ENCODE results near the gene PGBD1. TPM values are rescaled to one million over a fixed set of nuclear protein-coding genes. Genes with fewer than 3 reads are reported as not detected.
"Not testable (repeated sequence)": the region's sequence is repeated elsewhere in the genome, so short reads cannot be mapped to it uniquely, and the experiment has no call there.

PGBD1 gene
- total RNA-seq, 1 donor from 2014 or later: 7.6 TPM

DNA sequence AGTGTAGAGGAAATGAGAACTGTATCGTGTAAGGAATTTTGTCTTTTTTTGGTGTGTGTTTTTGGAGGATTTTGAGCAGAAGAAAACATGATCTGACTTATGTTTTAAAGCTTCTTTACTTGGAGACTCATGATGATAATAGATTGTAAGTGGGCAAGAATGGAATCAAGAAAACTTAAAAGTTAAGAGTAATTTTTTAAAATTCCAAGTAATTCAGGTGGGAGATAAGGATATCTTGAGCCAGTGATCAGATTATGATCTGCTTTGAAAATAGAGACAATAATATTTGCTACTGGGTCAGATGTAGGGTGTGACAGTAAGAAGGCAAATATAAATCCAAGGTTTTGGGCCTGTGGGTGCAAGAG, 13.7 kb upstream of the PGBD1 start:
- DNase-seq (ENCODE audit: low read depth): no peak

DNA sequence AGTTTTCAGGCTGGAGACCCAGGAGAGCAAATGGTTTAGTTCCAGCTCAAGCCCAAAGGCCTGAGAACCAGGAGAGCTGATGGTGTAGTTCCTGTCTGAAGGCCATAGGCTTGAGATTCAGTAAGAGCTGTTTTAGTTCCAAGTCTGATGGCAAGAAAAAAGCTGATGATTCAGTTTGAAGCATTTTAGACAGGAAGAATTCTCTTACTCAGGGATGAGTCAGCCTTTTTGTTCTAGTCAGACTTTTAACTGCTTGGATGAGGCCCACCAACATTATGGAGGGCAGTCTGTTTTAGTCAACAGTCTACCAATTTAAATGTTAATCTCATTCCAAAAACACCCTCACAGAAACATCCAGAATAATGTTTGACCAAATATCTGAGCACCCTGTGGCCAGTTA, 11.9 kb upstream of the PGBD1 start:
- DNase-seq (ENCODE audit: low read depth): peak; percentile 92

DNA sequence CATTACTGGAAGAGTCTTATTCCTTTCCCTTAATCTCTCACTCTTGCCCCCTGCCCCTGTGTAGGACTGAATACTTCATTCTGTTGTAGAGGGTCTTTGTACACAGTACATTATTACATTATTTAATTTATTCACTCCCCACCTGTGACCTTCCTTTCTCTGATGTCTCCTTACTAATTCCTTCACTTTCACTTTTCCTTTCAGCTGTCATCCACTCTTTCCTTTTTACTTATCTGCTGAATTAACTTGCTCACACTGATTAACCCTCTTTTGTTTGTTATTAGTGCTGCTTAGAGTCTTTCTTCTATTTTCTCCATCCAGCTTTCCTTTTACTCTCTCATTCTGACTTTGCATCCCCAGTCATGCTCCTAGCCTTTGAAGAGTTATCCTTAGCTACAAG, 6.5 kb upstream of the PGBD1 start:
- DNase-seq (ENCODE audit: low read depth): no peak

DNA sequence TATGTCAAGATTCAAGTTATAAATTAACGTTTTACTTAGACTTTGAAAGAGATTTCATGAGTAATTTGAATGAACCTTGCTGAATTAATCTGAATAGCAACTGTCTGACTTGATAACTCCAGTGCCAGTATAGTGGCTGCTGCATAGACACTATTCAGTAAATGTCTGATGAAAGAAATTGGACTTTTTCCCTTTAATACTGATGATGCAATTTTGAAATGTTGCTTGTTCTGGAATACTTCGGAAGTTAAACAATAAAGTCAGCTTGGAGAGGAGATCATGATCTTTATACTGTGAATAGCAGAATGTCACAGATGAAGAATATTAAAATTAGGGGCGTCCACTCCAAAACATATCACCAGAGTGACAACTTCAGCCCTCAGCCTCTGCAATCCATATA, 3.6 kb upstream of the PGBD1 start:
- DNase-seq (ENCODE audit: low read depth): no peak

DNA sequence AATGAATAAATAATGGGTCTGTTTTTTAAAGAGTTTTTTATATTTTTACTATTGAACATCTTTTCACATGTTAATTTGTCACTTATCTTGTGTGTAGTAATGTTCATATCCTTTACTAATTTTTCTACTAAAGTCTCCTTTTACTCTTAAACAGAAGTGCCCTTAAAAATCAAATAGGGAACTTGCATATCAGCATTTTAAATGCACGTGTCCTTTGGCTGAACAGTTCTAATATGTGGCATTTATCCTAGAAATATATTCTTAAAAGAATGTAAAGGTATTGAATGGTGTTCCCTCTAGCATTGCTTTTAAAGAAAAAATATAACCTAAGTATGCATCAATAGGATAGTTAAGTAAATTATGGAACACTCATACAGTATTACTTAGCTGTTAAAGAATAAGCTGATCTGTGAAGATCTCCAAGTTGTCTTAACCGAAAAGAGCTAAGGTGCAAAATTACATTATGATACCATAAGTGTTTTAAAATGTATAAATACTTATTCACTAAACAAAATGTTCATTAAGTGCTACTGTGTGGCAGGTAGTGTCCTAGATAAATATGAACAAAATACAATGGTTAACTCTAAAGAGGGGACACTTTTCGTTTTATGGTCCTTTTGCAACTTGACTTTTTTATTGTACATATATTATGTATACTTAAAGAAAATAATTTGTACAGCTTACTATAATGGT, 631 bp upstream of the PGBD1 start:
- DNase-seq (ENCODE audit: low read depth): no peak

DNA sequence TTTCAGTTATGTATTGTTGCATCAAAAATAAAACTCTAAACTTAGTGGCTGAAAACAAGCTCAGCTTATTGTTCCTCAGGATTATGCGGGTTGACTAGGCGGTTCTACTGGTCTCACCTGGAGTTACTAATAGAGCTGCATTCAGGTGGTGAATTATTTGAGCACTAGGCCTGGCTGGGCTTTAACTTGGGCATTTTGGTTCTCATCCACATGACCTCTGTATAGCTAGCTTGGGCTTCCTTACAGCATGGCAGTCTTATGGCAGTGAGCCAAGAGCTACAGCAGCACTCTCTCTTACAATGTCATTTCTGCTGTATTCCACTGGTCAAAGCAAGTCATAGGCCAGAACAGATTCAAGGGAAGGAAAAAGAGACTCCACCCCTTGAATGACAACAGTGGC, 1.6 kb downstream of the PGBD1 start:
- DNase-seq (ENCODE audit: low read depth): no peak

DNA sequence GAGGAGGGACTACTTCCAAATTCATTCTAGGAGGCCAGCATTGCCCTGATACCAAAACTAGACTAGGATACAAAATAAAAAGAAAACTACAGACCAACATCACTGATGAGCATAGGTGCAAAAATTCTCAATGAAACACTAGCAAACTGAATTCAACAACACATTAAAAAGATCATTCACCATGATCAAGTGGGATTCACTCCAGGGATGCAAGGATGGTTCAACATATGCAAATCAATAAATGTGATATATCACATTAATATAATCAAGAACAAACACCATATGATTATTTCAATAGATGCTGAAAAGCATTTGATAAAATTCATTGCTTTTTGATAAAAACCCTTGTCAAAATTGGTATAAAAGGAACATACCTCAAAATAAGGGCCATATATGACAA, 10.2 kb downstream of the PGBD1 start:
- no peak for DNase-seq (ENCODE audit: low read depth)

DNA sequence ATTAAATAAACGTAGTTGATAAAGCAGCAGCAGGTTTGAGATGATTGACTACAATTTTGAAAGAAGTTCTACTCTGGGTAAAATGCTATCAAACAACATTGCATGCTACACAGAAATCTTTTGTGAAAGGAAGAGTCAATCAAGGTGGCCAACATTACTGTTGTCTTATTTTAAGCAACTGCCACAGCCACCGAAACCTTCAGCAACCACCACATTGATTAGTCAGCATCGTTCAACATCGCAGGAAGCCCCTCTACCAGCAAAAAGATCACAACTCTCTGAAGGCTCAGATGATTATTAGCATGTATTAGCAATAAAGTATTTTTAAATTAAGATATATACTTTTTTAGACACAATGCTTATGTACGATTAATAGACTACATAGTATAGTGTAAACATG, 14.0 kb downstream of the PGBD1 start:
- no peak for DNase-seq (ENCODE audit: low read depth)

DNA sequence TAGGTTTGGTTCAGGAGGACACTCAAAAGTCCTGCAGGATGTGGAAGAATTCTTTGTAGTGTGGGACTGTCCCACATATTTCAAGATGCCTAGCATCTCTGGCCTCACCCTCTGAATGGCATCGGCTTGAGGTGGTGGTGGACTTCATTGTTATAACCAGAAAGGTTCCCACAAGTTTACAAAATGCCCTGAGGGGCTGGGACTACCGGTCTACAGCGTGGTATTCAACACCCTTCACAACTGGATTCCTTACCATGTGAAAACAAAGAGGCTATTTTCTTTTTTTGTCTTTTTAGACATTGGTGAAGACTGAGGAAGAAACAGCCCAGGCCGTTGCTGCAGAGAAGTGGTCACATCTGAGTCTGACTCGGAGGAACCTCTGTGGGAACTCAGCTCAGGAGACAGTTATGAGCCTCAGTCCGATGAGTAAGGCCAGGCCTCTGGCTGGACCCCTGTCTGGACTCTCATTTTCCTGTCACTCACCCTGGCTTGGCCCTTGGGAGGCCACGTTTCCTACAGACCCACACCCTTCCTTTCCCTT, 15.2 kb downstream of the PGBD1 start:
- no peak for DNase-seq (ENCODE audit: low read depth)

DNA sequence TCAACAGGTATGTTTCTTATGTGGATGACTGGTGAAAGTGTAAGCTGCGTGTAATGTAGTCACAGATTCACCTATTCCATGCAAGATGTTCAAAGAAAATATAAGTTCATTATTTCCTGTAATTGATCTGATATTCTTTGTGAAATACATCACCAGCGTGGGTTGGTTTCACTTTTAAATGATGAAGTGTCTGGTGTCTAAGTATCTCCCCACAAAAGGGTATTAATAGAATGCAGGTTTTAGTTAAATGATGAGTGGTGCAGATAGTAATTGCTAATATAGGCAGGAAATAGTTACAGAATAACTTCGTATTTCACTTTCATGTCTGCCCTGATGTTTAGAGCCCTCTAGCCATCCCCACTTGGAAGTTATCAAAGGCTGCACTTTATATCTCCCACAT, 22.2 kb downstream of the PGBD1 start:
- no peak for DNase-seq (ENCODE audit: low read depth)

DNA sequence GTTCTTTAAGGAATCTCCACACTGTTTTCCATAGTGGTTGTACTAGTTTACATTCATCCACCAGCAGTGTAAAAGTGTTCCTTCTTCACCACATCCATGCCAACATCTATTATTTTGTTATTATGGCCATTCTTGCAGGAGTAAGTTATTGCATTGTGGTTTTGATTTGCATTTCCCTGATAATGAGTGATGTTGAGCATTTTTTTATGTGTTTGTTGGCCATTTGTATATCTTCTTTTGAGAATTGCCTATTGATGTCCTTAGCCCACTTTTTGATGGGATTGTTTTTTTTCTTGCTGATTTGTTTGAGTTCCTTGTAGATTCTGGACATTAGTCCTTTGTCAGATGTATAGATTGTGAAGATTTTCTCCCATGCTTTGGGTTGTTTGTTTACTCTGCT, 25.0 kb downstream of the PGBD1 start:
- not testable (repeated sequence) for DNase-seq (ENCODE audit: low read depth)

DNA sequence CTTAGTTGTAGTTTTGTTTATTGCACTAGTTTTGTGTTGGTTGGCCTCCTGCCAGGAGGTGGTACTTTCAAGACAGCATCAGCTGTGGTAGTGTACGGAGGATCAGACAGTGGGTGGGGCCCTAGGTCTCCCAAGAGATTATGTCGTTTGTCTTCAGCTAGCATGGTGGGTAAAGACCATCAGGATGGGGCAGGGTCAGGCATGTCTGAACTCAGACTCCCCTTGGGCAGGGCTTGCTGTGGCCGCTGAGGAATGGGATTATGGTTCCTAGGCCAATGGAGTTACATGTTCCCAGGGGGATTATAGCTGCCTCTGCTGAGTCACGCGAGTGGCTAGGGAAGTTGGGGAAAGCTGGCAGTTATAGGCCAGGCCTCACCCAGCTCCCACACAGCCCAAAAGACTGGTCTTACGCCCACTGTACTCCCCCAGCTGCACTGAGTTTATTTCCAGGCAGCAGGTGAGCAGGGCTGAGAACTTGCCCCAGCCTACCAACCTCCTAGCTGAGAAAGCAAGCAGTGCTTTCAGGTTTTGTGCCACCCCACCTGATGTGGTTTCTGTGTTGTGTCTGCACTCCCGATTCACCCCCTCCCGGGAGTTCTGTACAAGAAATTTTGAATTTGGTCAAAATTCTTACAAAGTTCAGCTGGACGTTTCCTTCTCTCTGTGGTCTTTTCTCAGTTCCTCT, 29.9 kb downstream of the PGBD1 start:
- DNase-seq (ENCODE audit: low read depth): no peak

DNA sequence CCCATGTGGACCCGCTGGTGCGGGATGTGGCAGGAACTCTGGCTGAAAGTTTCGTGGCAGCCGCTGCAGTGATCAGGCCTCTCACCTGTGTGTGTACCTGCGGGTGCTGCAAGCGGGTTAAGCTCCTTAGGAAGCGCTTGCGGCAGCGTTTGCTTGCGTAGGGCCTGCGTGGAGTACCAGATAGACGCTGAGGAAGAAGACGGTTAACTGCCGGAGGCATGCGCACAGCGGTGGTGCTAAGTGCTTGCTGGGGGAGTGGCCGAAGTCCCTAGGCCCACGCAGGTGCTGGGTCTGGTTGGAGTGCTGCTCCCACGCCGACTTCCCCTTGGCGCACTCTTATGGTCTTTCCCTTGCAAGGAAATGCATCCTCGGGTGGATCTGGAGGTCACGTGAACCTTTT, 31.6 kb downstream of the PGBD1 start:
- no peak for DNase-seq (ENCODE audit: low read depth)

DNA sequence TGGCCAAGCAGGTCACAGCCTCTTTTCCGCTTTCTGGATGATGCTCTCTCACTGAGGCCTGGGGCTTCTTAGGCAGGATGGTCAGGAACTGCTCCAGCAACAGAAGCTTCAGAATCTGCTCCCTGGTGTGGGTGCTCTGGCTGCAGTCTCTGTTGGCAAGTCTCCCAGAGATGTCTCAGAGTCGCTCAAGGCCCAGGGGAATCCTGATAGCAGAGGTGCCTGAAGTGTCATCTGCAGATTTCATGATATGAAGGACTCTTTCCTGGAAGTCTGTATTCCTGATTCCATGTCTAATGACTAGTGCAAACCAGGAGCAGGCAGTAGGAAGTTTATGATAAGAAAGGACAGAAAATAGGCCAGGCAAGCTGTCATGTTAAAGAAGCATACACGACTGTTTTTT, 34.3 kb downstream of the PGBD1 start:
- DNase-seq (ENCODE audit: low read depth): no peak

DNA sequence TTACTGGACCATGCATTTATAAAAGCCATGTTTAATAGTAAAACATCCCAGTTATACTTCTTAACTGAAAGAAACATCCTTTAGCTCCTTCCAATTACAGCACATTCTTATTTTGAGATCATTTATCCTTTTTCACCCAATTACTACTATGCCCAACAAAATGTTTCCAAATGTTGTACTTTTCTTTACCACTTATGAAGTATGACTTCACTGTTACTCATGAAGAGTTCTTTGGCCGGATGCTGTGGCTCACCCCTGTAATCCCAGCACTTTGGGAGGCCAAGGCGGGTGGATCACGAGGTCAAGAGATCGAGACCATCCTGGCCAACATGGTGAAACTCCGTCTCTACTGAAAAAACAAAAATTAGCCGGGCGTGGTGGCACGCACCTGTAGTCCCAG, 36.5 kb downstream of the PGBD1 start:
- DNase-seq (ENCODE audit: low read depth): not testable (repeated sequence)

DNA sequence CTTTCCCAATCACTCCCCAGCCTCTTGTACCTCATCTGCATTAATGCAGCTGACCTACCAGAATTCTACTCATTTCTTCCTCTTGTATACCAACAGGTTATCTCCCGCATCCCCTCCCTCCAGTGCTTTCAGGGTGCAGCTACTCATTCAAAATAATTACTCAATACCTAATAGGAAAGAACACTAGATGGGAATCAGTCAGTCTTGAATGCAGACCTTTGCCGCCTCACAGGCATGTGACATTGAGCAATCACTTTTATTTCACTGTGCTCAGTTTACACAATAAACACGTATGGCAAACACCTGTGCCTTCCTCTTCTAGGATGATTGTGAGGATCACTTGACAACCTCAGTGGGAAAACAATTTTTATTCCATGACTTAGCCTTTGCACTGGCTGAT, 41.3 kb downstream of the PGBD1 start:
- no peak for DNase-seq (ENCODE audit: low read depth)

DNA sequence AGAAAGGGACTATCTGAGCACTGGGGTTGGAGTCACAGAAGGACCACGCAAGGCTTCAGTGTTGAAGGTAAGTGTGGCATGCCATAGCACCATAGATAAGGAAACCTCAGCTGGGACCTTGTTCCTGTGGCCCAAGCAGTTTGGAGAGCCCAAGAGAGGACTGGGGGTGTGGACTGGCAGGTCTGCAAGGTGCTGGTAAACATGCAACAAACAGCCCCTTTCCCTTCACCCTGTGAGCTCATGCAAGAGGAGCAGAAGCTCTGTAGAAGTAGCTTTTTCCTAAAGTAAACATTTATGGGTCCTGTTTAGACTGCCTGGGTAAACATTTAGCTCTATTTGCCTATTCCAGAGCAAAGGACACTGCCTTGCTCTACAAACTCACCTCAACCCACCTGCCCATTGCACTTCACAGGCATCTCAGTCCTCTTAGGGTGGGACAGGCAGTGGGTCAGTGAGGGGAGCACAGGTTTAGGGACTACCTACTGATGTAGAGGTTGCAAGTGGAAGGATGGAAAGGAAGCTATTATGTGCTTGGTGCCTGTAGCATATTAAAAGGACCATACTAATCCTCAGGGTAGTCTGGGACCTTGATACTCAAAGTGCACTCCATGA, 42.5 kb downstream of the PGBD1 start:
- DNase-seq (ENCODE audit: low read depth): no peak

DNA sequence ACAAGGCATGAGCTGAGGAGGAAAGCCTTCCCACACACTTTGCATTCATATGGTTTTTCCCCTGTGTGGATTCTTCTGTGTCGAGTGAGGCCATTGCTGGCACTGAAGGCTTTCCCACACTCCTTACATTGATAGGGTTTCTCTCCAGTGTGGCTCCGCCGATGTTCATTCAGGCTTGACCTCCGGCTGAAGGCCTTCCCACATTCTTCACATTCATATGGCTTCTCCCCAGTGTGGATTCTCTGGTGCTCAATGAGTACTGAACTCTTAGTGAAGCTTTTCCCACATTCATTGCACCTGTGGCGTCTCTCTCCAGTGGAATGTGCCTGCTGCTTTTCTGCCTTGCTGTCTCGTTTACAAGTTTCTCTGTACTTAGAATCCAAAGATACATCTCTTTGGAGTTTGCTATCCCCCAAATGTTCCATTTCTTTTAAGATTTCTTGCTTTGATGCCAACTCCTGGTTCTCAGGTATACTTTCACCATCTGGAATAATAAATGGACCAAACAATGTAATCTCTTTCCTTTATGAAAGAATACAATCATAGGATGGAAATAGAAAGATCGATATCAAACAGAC, 45.1 kb downstream of the PGBD1 start:
- DNase-seq (ENCODE audit: low read depth): no peak

DNA sequence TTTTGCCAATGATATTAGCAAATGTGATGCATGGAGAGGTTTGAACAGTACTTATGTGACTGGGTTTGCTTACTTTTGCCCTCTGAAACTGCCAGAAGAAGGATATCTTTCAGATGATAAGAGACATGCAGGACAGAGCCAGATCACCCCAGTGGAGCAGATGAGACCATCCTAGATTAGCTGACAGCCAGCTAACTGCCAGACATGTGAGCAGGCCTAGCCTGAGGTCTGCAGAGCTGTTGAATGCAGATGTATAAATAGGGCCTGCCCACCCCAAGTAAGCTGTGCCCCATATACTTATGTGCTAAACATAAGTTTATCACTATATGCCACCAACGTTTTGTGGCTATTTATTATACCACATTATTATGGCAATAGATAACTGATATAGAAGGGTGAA, 48.7 kb downstream of the PGBD1 start:
- DNase-seq (ENCODE audit: low read depth): no peak

DNA sequence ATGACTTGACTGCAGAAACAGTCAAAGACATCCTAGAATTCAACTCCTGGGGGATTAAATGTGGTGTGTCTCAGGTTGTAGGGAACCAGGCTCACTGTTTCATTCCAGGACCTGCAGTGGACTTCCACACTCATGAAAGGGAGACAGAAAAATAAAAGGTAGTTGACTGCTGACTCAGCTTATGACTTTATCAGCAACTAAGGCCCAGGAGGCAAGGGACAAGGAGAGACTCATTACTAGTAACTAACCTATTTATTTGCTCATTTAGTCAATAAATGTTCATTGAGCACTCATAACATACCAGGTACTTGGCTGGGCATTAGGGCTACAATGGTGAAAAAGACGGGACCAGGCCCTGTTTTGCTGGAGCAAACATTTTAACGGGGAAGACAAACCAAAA, 51.7 kb downstream of the PGBD1 start:
- DNase-seq (ENCODE audit: low read depth): no peak

DNA sequence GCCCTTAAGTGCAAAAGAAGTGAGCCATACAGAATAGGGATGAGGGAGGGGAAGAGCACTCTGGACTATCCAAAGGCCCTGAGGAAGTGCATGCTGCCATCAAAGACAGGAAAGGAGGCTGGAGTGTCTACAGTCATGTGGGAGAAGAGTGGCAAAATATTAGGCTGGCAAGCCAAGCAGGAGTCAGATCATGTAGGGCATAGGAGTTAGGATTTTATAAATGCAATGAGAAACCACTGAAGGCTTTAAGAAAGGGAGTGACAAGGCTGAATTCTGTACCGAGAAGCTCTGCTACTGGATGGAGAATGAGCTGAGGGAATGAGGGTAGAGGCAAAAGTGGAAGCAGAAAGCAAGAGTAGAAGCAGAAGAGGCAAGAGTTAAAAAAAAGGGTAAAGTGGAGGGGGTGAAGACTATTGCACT, 52.2 kb downstream of the PGBD1 start:
- no peak for DNase-seq (ENCODE audit: low read depth)

DNA sequence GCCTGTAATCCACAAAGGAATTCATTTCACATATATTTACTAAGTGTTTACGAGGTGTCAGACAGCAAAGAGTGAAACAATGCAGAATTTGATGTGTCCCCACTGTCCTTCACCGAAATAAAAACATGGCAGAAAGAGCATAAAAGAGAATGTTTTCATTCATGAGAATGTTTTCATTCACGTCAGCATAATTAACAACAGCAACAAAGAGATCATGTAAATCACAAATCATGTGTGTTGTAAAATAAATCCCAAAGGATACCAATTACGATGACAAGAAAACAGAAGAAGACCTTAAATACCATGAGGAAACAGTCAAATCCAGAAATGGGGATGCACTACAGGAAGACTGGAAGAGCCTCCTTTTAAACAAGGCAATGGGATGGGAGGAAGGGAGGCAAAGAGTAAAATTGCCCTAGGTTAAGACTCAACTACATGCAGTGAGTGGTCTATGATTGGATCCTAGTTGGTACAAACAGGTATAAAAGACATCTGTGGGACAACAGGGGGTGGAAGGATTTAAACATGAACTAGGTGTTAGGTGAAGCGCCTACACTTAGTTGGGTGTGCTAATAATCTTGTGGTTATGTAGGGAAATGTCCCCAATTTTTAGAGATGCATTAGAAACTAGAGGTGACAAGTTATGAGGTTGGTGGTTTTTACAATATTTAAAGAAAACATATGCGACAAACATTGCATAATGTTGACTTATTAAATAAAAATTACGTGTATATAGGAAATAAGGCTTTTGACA, 53.1 kb downstream of the PGBD1 start:
- no peak for DNase-seq (ENCODE audit: low read depth)

Measured in renal cortical epithelial cell (primary cell).